NCI-H2196 (cell line): ENCODE data around the gene INTS6L.

ENCODE experiments used
- DNase-seq: peaks from one replicate; lab custom pipeline; 2025; ENCODE audit not compliant: unreplicated experiment; lab: John Stamatoyannopoulos, UW

Gene INTS6L, protein sequence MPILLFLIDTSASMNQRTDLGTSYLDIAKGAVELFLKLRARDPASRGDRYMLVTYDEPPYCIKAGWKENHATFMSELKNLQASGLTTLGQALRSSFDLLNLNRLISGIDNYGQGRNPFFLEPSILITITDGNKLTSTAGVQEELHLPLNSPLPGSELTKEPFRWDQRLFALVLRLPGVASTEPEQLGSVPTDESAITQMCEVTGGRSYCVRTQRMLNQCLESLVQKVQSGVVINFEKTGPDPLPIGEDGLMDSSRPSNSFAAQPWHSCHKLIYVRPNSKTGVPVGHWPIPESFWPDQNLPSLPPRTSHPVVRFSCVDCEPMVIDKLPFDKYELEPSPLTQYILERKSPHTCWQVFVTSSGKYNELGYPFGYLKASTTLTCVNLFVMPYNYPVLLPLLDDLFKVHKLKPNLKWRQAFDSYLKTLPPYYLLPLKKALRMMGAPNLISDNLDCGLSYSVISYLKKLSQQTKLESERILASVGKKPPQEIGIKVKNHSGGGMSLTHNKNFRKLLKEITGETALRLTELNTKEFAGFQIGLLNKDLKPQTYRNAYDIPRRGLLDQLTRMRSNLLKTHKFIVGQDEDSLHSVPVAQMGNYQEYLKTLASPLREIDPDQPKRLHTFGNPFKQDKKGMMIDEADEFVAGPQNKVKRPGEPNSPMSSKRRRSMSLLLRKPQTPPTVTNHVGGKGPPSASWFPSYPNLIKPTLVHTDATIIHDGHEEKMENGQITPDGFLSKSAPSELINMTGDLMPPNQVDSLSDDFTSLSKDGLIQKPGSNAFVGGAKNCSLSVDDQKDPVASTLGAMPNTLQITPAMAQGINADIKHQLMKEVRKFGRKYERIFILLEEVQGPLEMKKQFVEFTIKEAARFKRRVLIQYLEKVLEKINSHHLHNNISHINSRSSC

GRCh38 chrX:135520553-135521404 lies at the start of gene INTS6L:
Gene INTS6L, plus strand, starts transcription at chrX:135520660. Its CDS starts 333 bp downstream, at chrX:135520993.
- peak; percentile 73 for DNase-seq

DNA sequence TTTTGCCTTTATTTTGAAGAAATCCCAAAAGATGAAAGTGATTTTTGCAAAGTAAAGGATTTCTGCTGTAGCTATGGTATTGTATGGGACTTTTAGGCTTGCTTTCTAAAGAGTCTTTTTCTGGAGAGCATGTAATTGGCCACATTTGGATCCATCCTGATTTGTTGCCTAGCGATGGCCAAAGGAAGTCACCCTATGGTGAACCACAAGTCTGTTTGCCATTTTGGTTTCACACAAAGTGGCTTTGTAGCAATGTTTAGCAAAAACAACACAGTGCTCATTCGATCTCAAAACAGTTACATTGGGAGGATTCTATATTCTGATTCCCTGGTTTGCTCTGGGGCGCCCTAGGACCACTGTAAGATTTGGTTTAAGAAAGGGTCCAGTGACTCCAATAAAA lies 44.1 kb upstream of the INTS6L start:
- no peak for DNase-seq

- peak; percentile 76 for DNase-seq
These were observed 42.9 kb upstream of the INTS6L start for GRCh38 chrX:135477576-135477975.

DNA sequence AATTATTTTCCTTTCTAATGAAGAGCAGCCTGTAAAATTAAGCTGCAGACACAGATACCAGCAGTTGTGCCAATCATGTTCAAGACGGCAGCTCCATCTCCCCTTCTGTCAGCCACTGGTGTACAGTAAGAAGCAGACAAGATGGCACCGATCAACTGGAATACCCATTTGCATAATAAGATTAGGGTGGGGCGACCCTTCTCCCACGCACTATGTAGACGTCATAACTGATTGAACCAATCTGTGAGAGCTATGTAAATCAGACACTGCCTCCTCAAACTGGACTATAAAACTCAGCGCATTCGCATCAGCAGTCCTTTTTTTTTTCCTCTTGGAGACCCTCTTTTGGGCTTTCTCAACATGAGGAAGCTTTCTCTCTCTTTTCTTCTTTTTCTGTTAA lies 40.4 kb upstream of the INTS6L start:
- DNase-seq: no peak

DNA sequence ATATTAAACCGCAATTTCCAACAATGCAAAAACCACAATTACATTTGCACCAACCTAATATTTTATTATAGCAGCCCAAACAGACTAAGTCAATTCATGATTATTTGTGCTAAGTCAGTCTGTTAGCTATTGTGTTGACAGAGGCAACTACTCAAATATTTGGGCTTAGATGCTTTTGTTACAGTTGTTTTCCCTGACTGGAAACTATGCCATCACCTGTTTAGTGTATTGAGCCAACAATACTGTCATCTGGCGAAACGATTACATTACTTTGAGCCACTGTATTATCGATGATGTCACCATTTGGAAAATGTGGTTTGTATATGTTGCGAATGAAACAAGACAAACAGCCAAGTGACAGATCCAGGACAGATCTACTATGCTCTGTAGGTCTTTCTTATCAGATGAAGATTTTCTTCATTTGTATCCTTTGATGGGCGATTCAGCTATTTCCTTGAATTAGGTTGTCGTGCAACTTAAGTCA lies 38.7 kb upstream of the INTS6L start:
- peak; percentile 33 for DNase-seq

DNA sequence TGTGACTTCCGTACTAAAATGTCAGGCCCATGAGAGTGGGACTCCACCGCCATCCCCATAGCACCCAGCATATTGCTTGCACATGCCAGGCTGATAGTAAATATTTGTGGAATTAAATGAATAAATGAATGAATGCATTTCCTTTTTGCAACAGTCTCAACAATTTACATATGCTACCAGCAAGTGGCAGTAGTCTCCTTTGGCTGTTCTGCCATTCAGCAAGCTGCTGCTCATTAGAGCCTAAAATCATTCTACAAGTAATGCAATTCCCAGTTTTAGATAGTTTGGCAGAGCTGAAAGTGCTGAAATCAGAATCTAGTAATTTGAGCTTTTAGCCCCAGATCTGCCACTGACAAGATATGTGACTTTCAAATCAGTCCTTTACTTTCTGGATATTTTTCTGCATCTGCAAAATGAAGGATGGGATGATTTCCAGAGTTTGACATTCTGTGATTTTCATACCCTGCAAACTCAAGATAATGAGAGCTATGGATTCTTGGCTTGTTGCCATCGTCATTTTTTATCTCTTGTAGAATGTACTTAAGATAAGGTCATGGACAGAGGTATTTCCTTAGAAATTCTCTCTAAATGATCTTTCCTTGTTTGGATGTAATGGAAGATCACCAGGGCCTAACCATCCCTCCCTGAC lies 35.7 kb upstream of the INTS6L start:
- peak; percentile 20 for DNase-seq

DNA sequence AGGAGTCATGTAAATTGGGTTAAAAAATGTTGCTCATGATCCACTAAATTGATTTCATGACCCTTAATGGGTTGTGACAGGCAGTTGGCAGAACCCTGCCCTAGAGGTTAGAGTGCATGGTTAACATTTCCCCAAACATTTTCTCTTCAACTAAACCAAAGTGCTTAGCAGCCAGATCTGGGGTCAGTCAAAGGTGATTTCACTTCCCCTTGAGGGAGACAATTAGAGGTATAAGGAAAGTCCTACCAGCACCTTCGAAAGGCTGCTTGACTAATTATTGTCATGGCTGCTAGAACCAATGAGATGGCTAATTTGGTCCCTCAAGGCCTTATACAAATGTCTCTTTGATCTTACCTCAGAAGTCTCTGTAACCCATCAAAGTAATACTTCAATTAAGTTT lies 30.9 kb upstream of the INTS6L start:
- DNase-seq: no peak

DNA sequence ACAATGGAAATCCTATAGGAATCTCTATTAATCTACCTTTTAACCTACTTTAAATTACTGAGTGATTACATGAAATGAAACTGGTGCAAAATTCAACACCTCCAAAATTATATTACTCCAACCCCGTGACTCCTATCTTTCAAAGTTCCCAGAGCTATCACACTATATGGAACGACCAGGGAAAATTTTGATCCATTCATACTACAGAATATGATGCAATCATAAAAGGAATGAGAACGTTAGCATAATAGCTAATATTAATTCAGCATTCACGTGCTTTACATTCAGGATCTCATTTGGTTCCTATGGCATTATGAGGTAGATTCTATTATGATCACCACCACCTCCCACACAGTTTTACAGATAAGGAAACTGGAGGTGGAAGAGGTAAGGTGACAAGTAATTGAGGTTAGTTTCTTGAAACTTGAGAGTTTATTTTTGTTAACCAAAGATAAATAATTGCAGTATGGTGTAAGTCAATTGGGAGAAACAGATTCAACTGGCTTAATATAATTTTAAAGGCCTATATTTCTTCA lies 29.4 kb upstream of the INTS6L start:
- DNase-seq: no peak

DNA sequence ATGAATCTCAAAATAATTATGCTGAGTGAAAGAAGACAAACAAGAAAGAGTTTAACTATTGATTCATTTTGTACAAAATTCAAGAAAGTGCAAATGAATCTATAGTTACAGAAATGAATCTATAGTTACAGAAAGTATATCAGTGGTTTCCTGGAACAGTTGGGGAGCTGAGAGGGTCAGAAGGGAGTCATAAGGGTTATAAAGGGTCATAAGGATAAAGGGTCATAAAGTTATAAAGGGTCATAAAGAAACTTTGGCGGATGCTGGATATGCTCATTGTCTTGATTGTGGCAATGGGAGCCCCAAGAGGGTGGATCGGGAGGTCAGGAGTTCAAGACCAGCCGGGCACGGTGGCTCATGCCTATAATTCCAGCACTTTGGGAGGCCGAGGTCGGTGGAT lies 26.0 kb upstream of the INTS6L start:
- DNase-seq: no peak

DNA sequence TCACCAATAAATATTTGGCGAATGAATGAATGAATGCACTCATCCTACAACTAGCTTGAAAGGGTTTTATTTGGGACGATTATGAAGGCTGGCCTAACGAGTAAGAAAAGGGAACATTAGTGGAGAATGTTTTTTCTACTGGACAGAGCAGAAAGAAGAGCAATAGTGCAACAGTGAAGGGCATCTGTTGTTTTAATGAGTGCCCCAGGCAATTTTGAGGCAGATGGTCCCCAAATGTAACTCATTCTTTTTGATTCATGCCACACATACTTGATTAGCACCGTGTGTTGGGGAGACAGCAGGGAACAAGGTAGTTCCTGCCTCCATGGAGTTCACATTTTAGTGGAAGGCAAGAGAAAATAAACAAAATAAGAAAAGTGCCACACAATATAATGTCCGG lies 22.7 kb upstream of the INTS6L start:
- no peak for DNase-seq

DNA sequence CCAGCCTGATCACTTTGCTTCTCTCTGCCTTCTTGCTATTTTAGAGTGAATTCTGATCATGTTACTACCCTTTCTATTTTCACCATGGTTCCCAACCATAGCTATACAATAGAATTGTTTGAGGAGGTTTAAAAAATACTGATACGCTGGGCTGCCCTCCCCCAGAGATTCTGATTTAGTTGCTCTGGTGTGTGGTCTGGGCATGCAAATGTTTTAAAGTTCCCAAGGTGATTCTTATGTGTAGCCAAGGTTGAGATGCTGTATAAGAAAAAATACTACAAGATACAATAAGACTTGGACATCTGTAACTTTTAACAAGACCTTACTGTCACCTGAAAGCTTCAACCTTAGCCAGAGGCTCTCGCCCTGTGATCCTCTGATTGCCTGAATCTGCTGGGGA lies 22.2 kb upstream of the INTS6L start:
- DNase-seq: no peak

DNA sequence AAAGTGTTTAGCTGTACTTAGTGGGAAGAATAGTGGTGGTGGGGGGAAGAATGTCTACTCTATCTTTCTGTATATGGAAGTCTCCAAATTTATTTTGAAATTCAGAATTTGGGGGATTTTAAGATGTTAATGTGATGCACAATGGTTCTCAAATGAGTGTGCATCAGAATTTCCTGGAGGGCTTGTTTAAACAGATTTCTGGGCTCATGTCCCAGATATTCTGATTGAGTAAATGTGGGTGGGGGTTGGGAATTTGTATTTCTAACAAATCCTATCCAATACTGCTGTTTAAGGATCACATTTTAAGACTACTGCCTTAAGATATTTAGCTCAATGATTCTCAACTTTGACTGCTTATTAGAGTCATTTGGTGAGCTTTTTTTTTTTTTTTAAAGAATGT lies 15.1 kb upstream of the INTS6L start:
- no peak for DNase-seq

DNA sequence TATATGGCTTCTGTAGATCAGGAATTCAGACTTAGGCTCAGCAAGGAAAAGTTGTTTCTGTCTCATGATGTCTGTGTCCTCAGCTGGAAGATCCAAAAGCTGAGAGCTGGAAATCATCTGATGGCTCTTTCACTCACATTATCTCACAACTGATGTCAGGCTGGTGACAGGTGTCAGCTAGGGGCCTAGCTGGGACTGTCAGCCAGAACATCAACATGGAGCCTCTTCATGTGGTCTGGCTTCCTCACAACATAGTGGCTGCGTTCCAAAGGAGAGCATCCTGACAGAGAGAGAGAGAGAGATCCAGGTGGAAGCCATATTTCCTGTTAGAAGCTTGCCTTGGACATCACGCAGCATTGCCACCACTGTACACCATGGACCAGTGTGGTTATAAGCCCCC lies 10.6 kb upstream of the INTS6L start:
- no peak for DNase-seq

DNA sequence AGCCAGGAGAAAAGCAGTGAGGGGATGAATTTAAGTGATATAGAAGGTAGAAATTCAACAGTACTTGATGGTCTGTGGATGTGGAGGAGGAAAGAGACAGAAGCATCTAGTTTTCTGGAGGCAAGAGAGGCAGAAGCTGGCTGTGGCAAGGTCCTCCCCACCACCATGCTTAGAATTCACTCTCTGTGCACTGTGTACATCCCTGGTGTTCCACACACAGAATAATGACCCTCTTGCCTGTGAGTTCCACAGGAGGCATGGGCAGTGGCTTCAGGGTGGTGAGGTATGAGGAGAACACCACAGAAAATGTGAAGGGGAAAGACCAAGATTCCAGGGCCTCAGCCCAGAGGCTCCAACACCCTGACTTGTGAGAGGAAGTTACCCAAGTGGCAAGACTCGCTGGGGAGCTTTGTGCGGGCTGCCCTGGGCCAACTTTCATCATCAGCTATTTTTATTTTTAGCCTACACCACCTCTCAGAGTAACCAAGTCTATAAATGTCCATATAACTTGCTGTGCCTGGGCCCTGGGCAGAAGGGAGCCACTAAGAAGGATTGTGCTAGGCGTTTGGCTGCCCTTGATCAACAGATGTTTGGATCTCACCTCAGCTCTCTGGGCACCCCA lies 7.8 kb upstream of the INTS6L start:
- no peak for DNase-seq

DNA sequence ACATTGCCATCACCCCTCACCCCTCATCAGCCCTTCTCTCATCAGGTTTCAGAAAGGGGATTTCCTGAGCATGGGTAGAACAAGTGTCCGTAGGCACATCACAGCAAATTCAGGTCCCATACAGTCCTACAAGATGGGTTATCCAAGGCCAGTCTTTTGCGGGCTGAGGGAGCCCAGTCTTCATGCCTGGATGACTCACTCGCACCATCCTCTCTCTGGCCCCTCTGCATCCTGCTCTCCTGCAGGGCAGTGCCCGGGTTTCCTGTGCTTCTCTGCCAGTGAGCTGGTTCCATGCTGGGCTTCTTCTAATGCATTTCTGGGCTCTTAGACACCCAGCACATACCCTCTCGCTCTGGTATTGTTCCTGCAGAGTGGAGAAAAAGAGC lies 7.3 kb upstream of the INTS6L start:
- DNase-seq: no peak

GRCh38 chrX:135516376-135516775 lies 4.1 kb upstream of the INTS6L start:
- DNase-seq: no peak

DNA sequence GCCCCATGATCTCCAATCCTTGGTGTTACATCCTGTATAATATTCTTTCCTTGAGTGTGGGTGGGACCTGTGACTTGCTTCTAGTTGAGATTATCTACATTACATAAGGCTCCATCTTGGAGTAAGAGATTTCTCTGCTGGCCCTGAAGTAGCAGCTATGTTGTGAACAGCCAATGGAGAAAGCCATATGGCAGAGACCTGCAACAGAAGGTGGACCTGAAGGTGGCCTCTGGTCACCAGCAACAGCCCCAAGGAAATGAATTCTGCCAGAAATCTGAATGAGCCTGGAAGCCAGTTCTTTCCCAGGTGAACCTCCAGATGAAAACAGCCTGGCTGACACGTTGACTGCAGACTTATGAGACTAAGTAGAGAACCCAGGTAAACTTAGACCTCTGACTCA lies 2.3 kb upstream of the INTS6L start:
- no peak for DNase-seq

DNA sequence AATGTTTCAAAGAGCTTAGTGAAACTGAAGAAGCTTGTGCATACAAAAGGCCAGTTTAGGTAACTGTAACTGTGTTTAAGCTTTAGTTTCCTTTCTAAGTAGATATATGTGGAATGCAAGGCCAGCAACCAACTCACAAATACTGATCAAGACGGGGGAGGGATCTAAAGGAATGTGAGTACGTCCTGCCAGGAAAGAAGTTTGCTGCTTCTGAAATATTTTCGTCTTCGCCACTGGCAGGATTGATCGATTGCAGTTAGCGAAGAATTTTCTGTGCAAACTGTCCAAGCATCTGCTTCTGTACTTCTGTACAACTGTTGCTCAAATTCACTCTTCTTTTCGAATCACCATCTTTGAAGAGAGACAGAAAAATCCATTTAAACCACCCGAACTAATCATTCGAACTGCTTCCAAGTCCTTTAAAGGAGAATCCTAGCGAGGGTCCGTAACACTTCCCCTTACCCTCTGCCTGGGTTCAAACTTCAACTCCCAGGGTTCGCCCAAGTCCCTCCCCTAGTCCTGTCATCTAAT lies 373 bp upstream of the INTS6L start:
- no peak for DNase-seq

DNA sequence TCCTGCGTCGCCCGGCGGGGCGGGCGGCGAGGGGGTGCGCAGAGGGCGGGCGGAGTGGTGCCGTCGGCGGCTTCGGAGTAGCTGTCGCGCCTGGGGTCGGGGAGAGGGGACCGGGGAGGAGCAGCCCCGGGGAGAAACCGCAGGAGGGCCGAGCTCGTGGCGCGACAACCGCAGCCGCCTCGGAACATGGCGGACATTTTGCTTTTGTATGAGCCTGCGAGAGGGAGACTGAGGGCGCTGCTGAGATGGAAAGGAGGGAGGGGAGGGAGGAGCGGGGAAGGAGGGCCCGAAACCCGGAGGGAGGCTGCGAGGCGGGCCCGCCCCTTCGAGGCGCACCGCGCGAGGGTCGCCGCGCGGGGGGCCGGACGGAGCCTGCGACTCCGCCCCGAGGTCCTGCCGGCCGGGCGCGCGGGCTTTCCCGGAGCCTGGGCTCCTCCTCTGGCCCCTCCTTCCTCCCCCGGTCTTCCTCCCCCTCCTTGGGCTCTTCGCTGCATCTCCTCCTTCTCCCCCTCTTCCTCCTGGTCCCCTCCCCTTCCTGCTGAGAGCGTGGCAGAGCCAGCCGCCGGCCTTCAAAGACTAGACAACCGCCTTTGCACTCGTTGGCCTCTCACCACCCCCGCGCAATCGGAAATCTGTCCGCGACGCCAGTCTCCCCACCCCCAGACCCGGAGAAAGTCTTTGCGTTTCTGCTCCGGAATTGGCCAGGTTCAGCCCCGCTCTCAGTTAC lies 1.1 kb downstream of the INTS6L start:
- peak; percentile 72 for DNase-seq
